Activated naive CD4-positive, alpha-beta T cell treated with Interleukin-2 at 50 U/mL for 16 hours (primary cell): Measurements from ENCODE around the gene CDC37.
"Not testable (repeated sequence)": the region's sequence is repeated elsewhere in the genome, so short reads cannot be mapped to it uniquely, and the experiment has no call there.

ENCODE experiments used
- DNase-seq: peaks from one replicate; pipeline ENCODE4 v3.0.0-alpha.2; 2020

Gene CDC37

DNA sequence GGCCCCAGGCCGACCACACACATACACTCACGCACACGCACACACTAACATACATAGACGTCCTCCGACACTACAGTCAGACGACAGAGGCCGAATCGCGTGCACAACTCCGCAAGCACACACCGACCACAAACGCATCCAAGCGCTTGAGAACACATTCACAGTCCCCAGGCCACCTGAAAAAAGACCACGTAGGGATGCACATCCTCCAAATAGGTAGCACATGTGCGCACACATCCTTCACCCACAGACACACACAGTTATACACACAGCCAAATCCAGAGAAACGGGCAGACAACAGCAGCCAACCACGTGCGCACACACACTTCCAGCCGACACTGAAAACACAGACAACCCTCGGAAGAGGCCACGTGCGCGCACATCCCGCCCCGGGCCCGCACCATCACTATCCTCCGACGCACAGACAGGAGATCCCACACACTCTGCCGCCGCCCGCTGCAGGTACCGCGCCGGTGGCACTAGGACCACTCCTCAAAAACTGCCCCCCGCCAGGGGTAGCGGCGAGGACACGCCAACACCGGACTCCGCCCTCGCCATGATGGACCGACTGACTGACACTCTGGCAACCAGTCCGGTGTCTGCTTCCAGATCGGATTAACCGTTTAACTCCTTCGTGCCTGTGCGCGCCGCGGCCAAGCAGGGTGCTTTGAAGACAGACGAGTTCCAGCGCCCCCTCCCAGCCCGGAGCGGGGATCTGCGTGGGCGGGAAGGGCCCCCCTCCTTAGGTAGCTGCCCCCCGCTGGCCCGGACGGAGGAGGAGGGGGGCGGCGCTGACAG lies 16.5 kb upstream of the CDC37 start:
- DNase-seq: peak; percentile 47

- no peak for DNase-seq
These were observed 15.9 kb upstream of the CDC37 start for GRCh38 chr19:10419200-10419645.

DNA sequence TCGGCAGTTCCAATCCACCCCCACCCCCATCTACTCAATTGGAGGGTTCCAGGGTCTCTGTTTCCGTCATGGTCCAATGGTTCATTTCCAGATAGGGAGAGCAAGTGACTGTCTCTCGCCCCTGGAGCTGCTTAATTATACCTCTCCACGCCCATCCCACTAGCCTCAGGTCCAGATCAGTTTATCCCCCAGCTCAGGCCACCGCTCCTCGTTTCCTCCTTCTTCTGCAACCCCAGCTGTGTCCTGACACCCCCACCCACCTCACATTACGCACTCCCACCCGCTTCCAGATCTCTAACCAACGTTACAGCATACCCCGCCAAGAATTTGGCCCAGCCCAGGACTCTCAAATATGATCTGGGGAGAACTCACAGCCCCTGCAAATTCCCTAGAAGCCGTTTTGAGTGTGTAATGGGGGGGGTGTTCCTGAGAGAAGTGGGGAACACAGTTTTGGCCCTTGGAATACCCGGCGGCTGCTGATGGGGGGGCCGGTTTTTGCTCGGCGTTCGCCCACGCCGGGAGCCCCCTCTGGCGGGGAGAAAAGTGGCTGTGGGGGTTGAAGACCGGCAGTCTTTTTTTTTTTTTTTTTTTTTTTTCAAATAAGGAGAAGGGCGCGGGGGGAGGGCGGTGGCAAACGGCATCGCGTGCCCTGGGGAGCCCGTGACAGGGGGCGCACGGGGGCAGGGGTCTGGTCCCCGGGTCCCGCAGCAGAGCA lies 15.3 kb upstream of the CDC37 start:
- no peak for DNase-seq

- no peak for DNase-seq
These were observed 14.8 kb upstream of the CDC37 start for GRCh38 chr19:10418235-10418484.

DNA sequence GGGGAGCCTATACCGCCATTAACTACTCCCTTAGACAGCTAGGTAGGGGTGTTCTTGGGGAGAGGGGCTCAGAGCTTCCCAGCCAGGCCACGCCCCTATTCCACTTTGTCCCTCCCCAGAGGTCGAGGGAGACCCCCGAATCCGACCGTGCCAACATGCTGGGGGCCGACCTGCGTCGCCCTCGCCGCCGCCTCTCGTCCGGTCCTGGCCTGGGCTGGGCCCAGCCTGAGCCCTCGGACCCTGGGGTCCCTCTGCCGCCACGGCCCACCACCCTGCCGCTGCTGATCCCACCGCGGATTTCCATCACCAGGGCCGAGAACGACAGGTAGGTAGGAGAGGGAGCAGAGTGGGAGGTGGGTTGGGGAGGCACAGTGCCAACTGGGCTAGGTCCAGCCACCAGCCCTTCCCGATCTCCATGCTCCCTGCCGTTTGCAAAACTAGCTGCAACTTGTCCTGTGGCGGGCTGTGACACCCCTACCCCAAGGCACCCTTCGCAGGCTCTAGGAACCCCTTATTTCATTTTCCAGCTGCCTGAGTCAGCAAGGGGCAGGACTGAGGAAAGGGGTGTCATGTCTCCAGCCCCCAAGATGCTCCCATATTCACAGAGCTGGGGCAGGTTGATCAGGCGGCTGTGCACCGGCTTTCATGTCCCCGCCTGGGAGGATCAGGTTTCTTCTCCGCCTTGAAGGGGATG lies 14.3 kb upstream of the CDC37 start:
- DNase-seq: no peak

GRCh38 chr19:10416380-10417257 lies 13.3 kb upstream of the CDC37 start:
- DNase-seq: peak; percentile 94

DNA sequence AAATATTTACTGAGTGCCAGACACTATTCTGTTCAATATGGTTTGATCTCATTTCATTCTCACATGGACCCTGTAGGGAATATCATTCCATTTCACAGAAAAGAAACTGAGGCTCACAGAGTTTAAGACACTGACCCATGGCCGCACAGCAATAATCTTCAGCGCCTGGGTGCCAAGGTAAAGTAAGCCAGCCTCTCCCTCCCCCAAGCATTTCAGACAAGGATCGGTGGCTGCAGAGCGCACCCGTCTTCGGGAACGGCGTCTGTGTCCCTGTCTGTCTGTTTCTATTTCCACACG lies 12.7 kb upstream of the CDC37 start:
- no peak for DNase-seq

- DNase-seq: no peak
These were observed 9.1 kb upstream of the CDC37 start for GRCh38 chr19:10412257-10412977.

- DNase-seq: not testable (repeated sequence)
These were observed 7.9 kb upstream of the CDC37 start for GRCh38 chr19:10411224-10411623.

DNA sequence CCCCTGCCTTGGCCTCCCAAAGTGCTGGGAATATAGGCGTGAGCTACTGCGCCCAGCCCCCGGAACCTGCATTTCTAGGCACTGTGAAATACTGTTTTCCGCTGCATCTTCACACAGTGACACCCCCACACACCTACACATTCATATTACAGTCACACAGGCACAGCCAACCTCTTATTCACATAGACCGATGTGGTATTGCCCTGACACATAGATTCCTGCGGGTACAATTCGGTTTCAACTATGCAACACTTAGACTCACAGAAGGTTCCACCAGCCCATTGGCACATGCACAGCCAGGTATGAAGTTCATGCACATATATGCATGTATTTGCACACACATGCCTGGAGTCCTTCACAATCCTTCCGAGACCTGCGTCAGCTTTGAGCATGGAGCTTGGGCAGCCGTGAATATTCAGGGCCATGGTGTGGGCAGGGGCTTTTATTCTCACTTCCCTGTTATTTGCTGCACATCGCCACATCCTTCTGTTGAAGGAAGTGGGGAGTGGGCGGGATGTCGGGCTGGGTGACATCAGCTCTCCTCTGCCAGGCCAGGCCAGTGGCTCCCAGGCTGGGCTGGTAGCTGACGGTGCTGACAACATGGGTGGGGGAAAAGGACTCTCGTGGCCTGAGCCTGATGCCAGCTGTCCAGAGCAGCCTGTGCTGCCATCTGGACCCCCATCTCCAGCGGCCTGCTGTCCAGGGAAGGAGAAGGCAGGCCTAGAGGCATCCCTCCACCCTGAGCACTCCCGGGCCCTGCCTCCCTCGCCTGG lies 5.4 kb upstream of the CDC37 start:
- DNase-seq: peak; percentile 70

DNA sequence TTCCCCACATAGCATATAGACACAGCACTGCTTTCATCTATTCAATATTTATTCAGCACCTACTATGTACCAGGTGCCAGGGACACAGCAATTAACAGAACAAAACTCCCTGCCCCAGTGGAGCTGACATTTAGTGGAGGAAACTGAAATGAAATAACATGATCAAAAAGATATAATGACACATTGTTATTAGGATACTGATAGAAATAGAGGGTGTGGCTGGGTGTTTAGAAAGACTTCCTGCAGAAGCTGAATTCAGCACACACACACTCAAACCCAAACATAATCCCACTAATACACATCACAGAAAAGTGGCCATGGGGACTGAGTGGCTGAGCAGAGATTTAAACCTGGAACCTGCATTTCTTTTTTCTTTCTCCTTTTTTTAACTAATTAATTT lies 3.8 kb upstream of the CDC37 start:
- DNase-seq: no peak

DNA sequence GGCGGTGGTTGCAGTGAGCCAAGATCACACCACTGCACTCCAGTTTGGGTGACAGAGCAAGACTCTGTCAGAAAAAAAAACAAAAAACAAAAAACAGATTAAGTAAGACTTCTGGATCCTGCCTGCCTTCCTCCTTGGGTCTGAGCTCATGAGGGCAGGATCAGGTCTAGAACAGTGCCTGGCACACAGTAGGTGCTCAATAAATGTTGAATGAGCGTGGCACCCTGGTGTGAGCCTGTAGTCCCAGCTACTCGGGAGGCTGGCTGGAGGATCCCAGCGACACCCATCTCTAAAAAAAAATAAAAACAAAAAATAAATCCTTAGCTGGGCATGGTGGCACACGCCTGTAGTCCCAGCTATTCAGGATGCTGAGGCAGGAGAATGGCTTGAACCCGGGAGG lies 2.8 kb upstream of the CDC37 start:
- DNase-seq: no peak

DNA sequence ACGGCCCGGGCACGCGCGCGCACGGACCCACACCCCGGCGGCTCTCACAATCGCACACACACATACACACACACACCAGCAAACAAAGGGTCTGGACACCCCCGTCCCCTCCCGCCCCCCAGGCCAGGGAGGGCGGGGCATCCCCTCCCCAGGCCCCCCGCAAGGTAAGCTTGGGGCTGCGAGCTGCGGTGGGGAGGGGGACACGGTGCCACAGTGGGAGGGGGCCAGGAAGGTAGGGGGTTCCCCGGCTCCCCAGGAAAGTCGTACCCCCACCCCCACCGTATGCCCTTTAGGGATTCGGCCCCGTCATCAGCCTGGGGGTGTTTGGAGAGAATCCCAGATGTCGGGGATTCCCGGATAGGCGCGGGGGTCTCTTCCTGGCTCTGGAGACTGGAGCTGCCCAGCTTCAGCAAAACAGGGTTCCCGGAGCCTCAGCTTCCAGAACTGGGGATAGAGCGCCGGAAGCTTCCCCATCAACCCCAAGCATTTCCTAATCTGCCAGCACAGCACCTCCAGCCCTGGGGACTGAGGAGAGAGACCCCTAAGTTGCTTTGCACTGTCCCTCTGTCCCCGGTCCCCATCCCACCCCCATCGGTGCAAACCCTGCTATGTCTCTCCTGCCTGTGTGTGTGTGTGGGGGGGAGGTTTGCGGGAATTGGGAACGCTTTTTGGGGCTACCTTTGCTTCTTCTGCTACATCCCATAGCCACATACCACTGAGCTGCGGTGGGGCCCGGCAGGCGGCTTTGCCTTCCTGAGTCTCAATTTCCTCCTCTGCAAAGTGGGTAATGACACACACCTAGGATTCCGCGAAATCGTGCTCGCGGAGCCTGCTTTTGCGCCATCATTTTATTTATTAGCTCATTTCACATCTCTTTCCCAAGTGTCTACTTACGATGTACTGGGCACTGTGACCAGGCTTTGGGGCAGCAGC lies 1.8 kb upstream of the CDC37 start:
- peak; percentile 71 for DNase-seq

DNA sequence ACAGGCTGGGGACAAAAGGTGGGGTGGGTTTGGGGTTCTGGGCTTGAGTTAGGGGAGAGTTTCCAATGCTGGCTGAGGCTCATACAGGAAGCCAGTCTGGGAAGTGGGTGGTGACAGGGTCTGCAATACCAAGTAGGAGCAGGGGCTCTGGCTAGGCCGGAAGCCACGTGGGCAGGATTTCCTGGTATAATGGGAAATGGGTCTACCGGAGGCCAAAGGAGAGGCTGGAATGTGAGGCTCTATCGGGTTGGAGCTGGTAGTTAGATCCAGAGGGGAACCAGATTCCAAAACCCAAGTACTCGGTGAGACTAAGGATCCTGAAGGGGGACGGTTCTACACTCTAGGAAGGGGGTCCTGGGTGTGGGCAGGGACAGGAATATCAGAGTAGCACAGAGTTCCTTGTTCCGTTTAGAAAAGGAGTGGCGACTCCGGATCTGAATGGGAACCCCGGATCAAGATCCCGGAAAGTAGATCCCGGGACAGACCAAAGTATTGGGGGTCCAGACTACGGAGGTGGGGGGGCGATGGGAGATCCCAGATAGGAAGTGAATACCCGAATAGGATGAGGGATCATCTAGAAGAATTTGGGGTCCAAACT lies 802 bp downstream of the CDC37 start:
- no peak for DNase-seq

- no peak for DNase-seq
These were observed 3.5 kb downstream of the CDC37 start for GRCh38 chr19:10399878-10400277.

DNA sequence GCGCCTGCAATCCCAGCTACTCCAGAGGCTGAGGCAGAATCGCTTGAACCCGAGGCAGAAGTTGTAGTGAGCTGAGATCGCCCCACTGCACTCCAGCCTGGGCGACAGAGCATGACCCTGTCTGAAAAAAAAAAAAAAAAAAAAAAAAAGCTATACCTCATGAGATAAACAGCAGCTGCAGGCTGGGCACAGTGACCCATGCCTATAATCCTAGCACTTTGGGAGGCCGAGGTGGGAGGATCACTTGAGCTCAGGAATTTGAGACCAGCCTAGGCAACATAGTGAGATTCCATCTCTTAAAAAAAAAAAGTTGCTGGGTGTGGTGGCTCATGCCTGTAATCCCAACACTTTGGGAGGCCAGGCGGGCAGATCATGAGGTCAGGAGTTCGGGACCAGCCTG lies 4.0 kb downstream of the CDC37 start:
- not testable (repeated sequence) for DNase-seq

GRCh38 chr19:10398819-10399218 lies 4.5 kb downstream of the CDC37 start:
- DNase-seq: no peak

DNA sequence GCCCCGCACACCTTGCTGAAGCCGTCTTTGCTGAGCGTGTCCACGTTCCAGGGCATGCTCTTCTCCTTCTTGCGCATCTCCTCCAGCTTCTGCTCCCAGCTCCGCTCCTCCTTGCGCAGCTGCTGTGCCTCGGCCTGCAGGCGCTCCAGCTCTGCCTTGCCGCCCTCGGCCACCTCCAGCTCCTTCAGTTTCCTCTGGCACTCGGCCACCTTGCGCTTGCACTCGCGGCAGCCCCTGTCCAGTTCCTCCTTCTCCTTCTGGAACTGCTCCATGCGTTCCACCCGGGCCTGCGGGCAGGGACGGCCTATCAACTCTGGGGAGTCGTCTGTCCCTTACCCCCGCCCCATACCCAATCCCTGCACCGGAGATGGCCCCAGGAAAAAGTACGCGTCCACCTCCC lies 7.4 kb downstream of the CDC37 start:
- DNase-seq: no peak

- no peak for DNase-seq
These were observed 7.9 kb downstream of the CDC37 start for GRCh38 chr19:10395436-10395835.

- no peak for DNase-seq
These were observed 8.3 kb downstream of the CDC37 start for GRCh38 chr19:10395003-10395402.
